ENCODE results near the gene KBTBD13.

GRCh38 chr15:65101891-65102708 lies 25.6 kb downstream of the KBTBD13 start:
- TF ChIP-seq POLR2A (IDR thresholded peaks at IDR 0.05) (no peak), CTCF (IDR thresholded peaks at IDR 0.05) (no peak), POLR2AphosphoS5 (IDR thresholded peaks at IDR 0.05; ENCODE audit: insufficient read depth in 1 of 2, low read depth in 1 of 2) (no peak)
